ENCODE results near the gene PAPPA.

PAPPA gene

GRCh38 chr9:116278326-116278725 is 124.7 kb downstream of the PAPPA start:
- DNase-seq: no peak

GRCh38 chr9:116279230-116279629 is 125.6 kb downstream of the PAPPA start:
- no peak for DNase-seq

GRCh38 chr9:116280529-116280928 is 126.9 kb downstream of the PAPPA start:
- no peak for DNase-seq

GRCh38 chr9:116282597-116282996 is 129.0 kb downstream of the PAPPA start:
- DNase-seq: no peak

- DNase-seq: no peak
Observed at GRCh38 chr9:116284518-116284917, 130.9 kb downstream of the PAPPA start.

- DNase-seq: no peak
Observed at GRCh38 chr9:116285320-116285719, 131.7 kb downstream of the PAPPA start.

GRCh38 chr9:116286297-116286696 is 132.7 kb downstream of the PAPPA start:
- DNase-seq: no peak

- DNase-seq: no peak
Observed at GRCh38 chr9:116287721-116288120, 134.1 kb downstream of the PAPPA start.

GRCh38 chr9:116288658-116289057 is 135.1 kb downstream of the PAPPA start:
- no peak for DNase-seq

- DNase-seq: no peak
Observed at GRCh38 chr9:116297346-116297745, 143.8 kb downstream of the PAPPA start.

GRCh38 chr9:116298249-116298648 is 144.7 kb downstream of the PAPPA start:
- DNase-seq: no peak

GRCh38 chr9:116298878-116299391 is 145.3 kb downstream of the PAPPA start:
- DNase-seq: no peak

GRCh38 chr9:116300360-116300870 is 146.8 kb downstream of the PAPPA start:
- no peak for DNase-seq

GRCh38 chr9:116303270-116303669 is 149.7 kb downstream of the PAPPA start:
- DNase-seq: no peak

GRCh38 chr9:116303886-116304538 is 150.4 kb downstream of the PAPPA start:
- no peak for DNase-seq

- DNase-seq: no peak
Observed at GRCh38 chr9:116304761-116305160, 151.2 kb downstream of the PAPPA start.

- no peak for DNase-seq
Observed at GRCh38 chr9:116308076-116308475, 154.5 kb downstream of the PAPPA start.

GRCh38 chr9:116309900-116310611 is 156.5 kb downstream of the PAPPA start:
- DNase-seq: no peak

- DNase-seq: no peak
Observed at GRCh38 chr9:116312221-116312620, 158.6 kb downstream of the PAPPA start.

GRCh38 chr9:116313638-116314037 is 160.0 kb downstream of the PAPPA start:
- DNase-seq: no peak

- DNase-seq: no peak
Observed at GRCh38 chr9:116316246-116316645, 162.7 kb downstream of the PAPPA start.

GRCh38 chr9:116317503-116317902 is 163.9 kb downstream of the PAPPA start:
- DNase-seq: no peak

GRCh38 chr9:116318468-116319374 is 165.1 kb downstream of the PAPPA start:
- DNase-seq: no peak

Measured in T-helper 9 cell (primary cell).